Sigmoid colon (tissue), 7 donors: ENCODE measurements around the gene PHF8. TPM values are rescaled to one million over a fixed set of nuclear protein-coding genes. Genes with fewer than 3 reads are reported as not detected.

Experiments
- DNase-seq: peaks from one replicate; pipeline ENCODE4 v3.0.0-alpha.2; 2019
- H3K27ac ChIP-seq, 4 donors: fragments of 200-600 bp; sonication (generic); one replicate each; pipeline ENCODE4 v1.5.1; 2016 to 2019; ENCODE audit warnings: mild to moderate bottlenecking in 1 of 4
- H3K27me3 ChIP-seq, 3 donors: fragments of 200-600 bp; sonication (generic); one replicate each; pipeline ENCODE4 v1.5.1; 2019; ENCODE audit warnings: mild to moderate bottlenecking in 1 of 3
- H3K36me3 ChIP-seq, 4 donors: fragments of 200-600 bp; sonication (generic); one replicate each; pipeline ENCODE4 v1.5.1; 2016 to 2019
- H3K4me1 ChIP-seq, 4 donors: fragments of 200-600 bp; sonication (generic); one replicate each; pipeline ENCODE4 v1.5.1; 2017 to 2019
- H3K4me3 ChIP-seq, 4 donors: fragments of 200-600 bp; sonication (generic); one replicate each; pipeline ENCODE4 v1.5.1; 2017 to 2019; ENCODE audit warnings: mild to moderate bottlenecking in 2 of 4, moderate library complexity in 1 of 4
- H3K9me3 ChIP-seq, 4 donors: fragments of 200-600 bp in 3 of 4; sonication (generic) in 3 of 4; one replicate each; pipeline versions ENCODE4 v1.5.1 to v1.6.1; 2013 to 2019
- CTCF ChIP-seq, 4 experiments: fragments of 450-650 bp in 3 of 4; fragments of 200-600 bp in 1 of 4; IDR thresholded peaks; one replicate each; pipeline ENCODE4 v1.5.1; 2016 to 2019; ENCODE audit warnings: antibody characterized with exemption in 4 of 4, mild to moderate bottlenecking in 3 of 4, moderate library complexity in 2 of 4
- EP300 ChIP-seq, 4 donors: sonication (generic); formaldehyde crosslinking; IDR thresholded peaks; one replicate each; pipeline ENCODE4 v1.6.1; 2017; ENCODE audit warnings: antibody characterized with exemption in 4 of 4
- POLR2A ChIP-seq, 2 donors: fragments of 450-650 bp; IDR thresholded peaks; one replicate each; pipeline ENCODE4 v1.6.1; 2016; ENCODE audit warnings: antibody characterized with exemption in 2 of 2, mild to moderate bottlenecking in 2 of 2, moderate library complexity in 2 of 2
- POLR2AphosphoS5 ChIP-seq, 4 donors: sonication (generic); formaldehyde crosslinking; IDR thresholded peaks; one replicate each; pipeline ENCODE4 v1.6.1; 2017; ENCODE audit warnings: antibody characterized with exemption in 4 of 4
- WGBS, 2 donors: extraction: QIAGEN DNeasy Blood & Tissue Kit; methylation state at CpG; one replicate each; pipeline ENCODE4 v1.1.7; 2013; 5-methylcytosine and 5-hydroxymethylcytosine counted together
- intact Hi-C: fragments of 100-400 bp; cut with DNase I; formaldehyde crosslinking; loops from one replicate; pipeline ENCODE4 v1.15.1; 2023
- polyA plus RNA-seq, 3 donors: library from polyadenylated mRNA; stranded (reverse); fragments of 200-250 nt; gene quantifications; one replicate each; pipeline ENCODE4 v1.2.3, GENCODE V29; 2013
- total RNA-seq, 4 donors: library from RNA; depleted of rRNA; stranded (reverse); fragments of >200 nt; gene quantifications; one replicate each; pipeline ENCODE4 v1.1.0, GENCODE V29; 2016
- donor health status: healthy with polysubstance abuse.
- donor health status: Bipolar disorder and iron deficiency.
- donor health status: healthy.

PHF8 gene
- total and polyA plus RNA-seq, 7 donors, result 4.4 to 44.9 (median 15.3) TPM

GRCh38 chrX:54048412-54048811 lies 4.1 kb upstream of the PHF8 start:
- intact Hi-C loops, result loop anchor here (10.0 kb wide), 3 partner anchors 306 to 586 kb away; partner anchors contain the start of genes GNL3L and WNK3

GRCh38 chrX:54045563-54046228 lies 1.4 kb upstream of the PHF8 start:
- intact Hi-C loops, result loop anchor here (2.0 to 10.0 kb wide), 5 partner anchors 137 to 763 kb away; partner anchors contain the start of genes FAM120C, GNL3L and WNK3

More at GRCh38 chrX:54048412-54048811, 4.1 kb upstream of the PHF8 start:
- DNase-seq, result no peak
- WGBS, 2 donors, result 83 to 93% methylated on average over 1 of the region's 1 CpG
- no peaks in the 10 kb centered on the region for H3K4me1 ChIP-seq
- H3K36me3 ChIP-seq, result no peaks in the 10 kb centered on the region
- no peaks in the 10 kb centered on the region for H3K9me3 ChIP-seq
- no peak for TF ChIP-seq POLR2AphosphoS5 (IDR thresholded peaks at IDR 0.05)
- TF ChIP-seq POLR2A (IDR thresholded peaks at IDR 0.05), result no peak
- TF ChIP-seq EP300 (IDR thresholded peaks at IDR 0.05), result no peak
- no peak for TF ChIP-seq CTCF (IDR thresholded peaks at IDR 0.05)
- H3K4me3 ChIP-seq, result no peak overlapping the region
- H3K27ac ChIP-seq, result no peak overlapping the region
- H3K27me3 ChIP-seq, result no peaks in the 10 kb centered on the region

GRCh38 chrX:54044877-54045338 lies 635 bp upstream of the PHF8 start:
- intact Hi-C loops, result loop anchor here (2.0 to 10.0 kb wide), 6 partner anchors 138 to 764 kb away; partner anchors contain the start of genes FAM120C, GNL3L, TSR2 and WNK3
- Histone ChIP-seq H3K9me3 (no peaks in the 10 kb centered on the region), H3K4me1 (no peaks in the 10 kb centered on the region), H3K27me3 (no peaks in the 10 kb centered on the region), H3K4me3 (peak overlapping the region; percentile 29 to 76 (median 68)), H3K36me3 (peaks cover 0 to 21% (median 3%) of the 10 kb centered on the region in 4 donors), H3K27ac (peak overlapping the region; percentile 91 to 95 (median 93))
- no peak for DNase-seq
- TF ChIP-seq POLR2AphosphoS5 (IDR thresholded peaks at IDR 0.05), result no peak
- no peak for TF ChIP-seq CTCF (IDR thresholded peaks at IDR 0.05)
- no peak for TF ChIP-seq POLR2A (IDR thresholded peaks at IDR 0.05)
- no peak for TF ChIP-seq EP300 (IDR thresholded peaks at IDR 0.05)
- 7 to 8% methylated on average over 10 of the region's 10 CpGs for WGBS, 2 donors

More at GRCh38 chrX:54045563-54046228, 1.4 kb upstream of the PHF8 start:
- Histone ChIP-seq H3K4me3 (no peak overlapping the region), H3K36me3 (peaks cover 0 to 13% (median 1%) of the 10 kb centered on the region in 4 donors), H3K27me3 (no peaks in the 10 kb centered on the region), H3K27ac (peak overlapping the region in 2 of 4 donors; percentile 93), H3K4me1 (no peaks in the 10 kb centered on the region), H3K9me3 (no peaks in the 10 kb centered on the region)
- TF ChIP-seq CTCF (IDR thresholded peaks at IDR 0.05), result no peak
- TF ChIP-seq POLR2AphosphoS5 (IDR thresholded peaks at IDR 0.05), result no peak
- TF ChIP-seq POLR2A (IDR thresholded peaks at IDR 0.05), result no peak
- TF ChIP-seq EP300 (IDR thresholded peaks at IDR 0.05), result no peak
- no peak for DNase-seq
- 86 to 87% methylated on average over 12 of the region's 12 CpGs for WGBS, 2 donors

- Histone ChIP-seq H3K27me3 (no peaks in the 10 kb centered on the region), H3K9me3 (no peaks in the 10 kb centered on the region), H3K4me1 (no peaks in the 10 kb centered on the region), H3K4me3 (peak overlapping the region; percentile 62 to 76 (median 68)), H3K27ac (peak overlapping the region; percentile 91 to 95 (median 93)), H3K36me3 (peaks cover 0 to 29% (median 3%) of the 10 kb centered on the region in 4 donors)
- TF ChIP-seq POLR2A (IDR thresholded peaks at IDR 0.05), result no peak
- no peak for TF ChIP-seq CTCF (IDR thresholded peaks at IDR 0.05)
- TF ChIP-seq POLR2AphosphoS5 (IDR thresholded peaks at IDR 0.05), result no peak
- TF ChIP-seq EP300 (IDR thresholded peaks at IDR 0.05), result no peak
- intact Hi-C loops, result loop anchor here (2.0 to 10.0 kb wide), 6 partner anchors 139 to 765 kb away; partner anchors contain the start of genes FAM120C, GNL3L, TSR2 and WNK3
- DNase-seq, result no peak
- WGBS, 2 donors, result 0 to 1% methylated on average over 43 of the region's 43 CpGs
Observed at GRCh38 chrX:54043541-54044125, 640 bp downstream of the PHF8 start.
